Uterus (tissue), 4 donors: ENCODE results near the gene C19orf44. TPM values are rescaled to one million over a fixed set of nuclear protein-coding genes. Genes with fewer than 3 reads are reported as not detected.

Experiments
- DNase-seq, 2 donors: peaks; one replicate each; pipeline ENCODE4 v3.0.0-alpha.2; 2019 to 2020
- H3K27ac ChIP-seq, 2 donors: fragments of 200-600 bp; sonication (generic); 1 replicate in 1 of 2; 2 replicates in 1 of 2; pipeline ENCODE4 v1.5.1; 2016 to 2018
- H3K27me3 ChIP-seq, 2 donors: fragments of 200-600 bp; sonication (generic); one replicate each; pipeline ENCODE4 v1.5.1; 2018 to 2019; ENCODE audit warnings: control low read depth in 1 of 2
- H3K36me3 ChIP-seq, 2 donors: fragments of 200-600 bp; sonication (generic); one replicate each; pipeline ENCODE4 v1.5.1; 2019; ENCODE audit warnings: control low read depth in 1 of 2
- H3K4me1 ChIP-seq, 2 donors: fragments of 200-600 bp; sonication (generic); one replicate each; pipeline ENCODE4 v1.5.1; 2018 to 2019; ENCODE audit warnings: control low read depth in 1 of 2
- H3K4me3 ChIP-seq, 2 donors: fragments of 200-600 bp; sonication (generic); 1 replicate in 1 of 2; 2 replicates in 1 of 2; pipeline ENCODE4 v1.5.1; 2018 to 2019; ENCODE audit warnings: mild to moderate bottlenecking in 1 of 2
- H3K9me3 ChIP-seq, 2 donors: fragments of 200-600 bp; sonication (generic); one replicate each; pipeline ENCODE4 v1.5.1; 2019; ENCODE audit warnings: control low read depth in 1 of 2
- CTCF ChIP-seq, 4 experiments: fragments of 200-600 bp in 2 of 4; fragments of 450-650 bp in 2 of 4; sonication (generic) in 2 of 4; IDR thresholded peaks; one replicate each; pipeline ENCODE4 v1.5.1; 2016 to 2019; ENCODE audit warnings: antibody characterized with exemption in 4 of 4, mild to moderate bottlenecking in 2 of 4, moderate library complexity in 1 of 4
- POLR2A ChIP-seq, 2 donors: fragments of 450-650 bp; IDR thresholded peaks; one replicate each; pipeline ENCODE4 v1.6.1; 2016; ENCODE audit warnings: antibody characterized with exemption in 2 of 2, mild to moderate bottlenecking in 1 of 2, moderate library complexity in 1 of 2
- intact Hi-C: fragments of 100-400 bp; cut with DNase I; formaldehyde crosslinking; loops from one replicate; pipeline ENCODE4 v1.15.1; 2023; ENCODE audit warnings: low total_unique reads
- total RNA-seq, 4 donors: library from RNA; depleted of rRNA in 3 of 4; stranded (reverse); fragments of >200 nt in 3 of 4; gene quantifications; one replicate each; pipeline versions ENCODE4 v1.1.0 to v1.2.4, GENCODE V29; 2014 to 2023
- donor health status: DM: yes; HTN: yes; CAD: no.

The C19orf44 gene
- total RNA-seq, 4 donors from 2014 or later, result 0.26 to 11.9 (median 7.5) TPM

GRCh38 chr19:16530540-16531379, 34.6 kb downstream of the C19orf44 start:
- TF ChIP-seq POLR2A (IDR thresholded peaks at IDR 0.05) (no peak), CTCF (IDR thresholded peaks at IDR 0.05) (no peak)
- Histone ChIP-seq H3K36me3 (no peaks in the 10 kb centered on the region), H3K4me3 (no peak overlapping the region), H3K9me3 (no peaks in the 10 kb centered on the region), H3K27me3 (no peaks in the 10 kb centered on the region), H3K4me1 (no peaks in the 10 kb centered on the region), H3K27ac (no peak overlapping the region)
- intact Hi-C loops, result no loop called here
- DNase-seq, result no peak

- H3K36me3 ChIP-seq, result no peaks in the 10 kb centered on the region
- H3K9me3 ChIP-seq, result no peaks in the 10 kb centered on the region
- no peaks in the 10 kb centered on the region for H3K27me3 ChIP-seq
- H3K4me1 ChIP-seq, result no peaks in the 10 kb centered on the region
- no peak overlapping the region for H3K27ac ChIP-seq
- DNase-seq, result no peak
- intact Hi-C loops, result no loop called here
- no peak for TF ChIP-seq CTCF (IDR thresholded peaks at IDR 0.05)
- TF ChIP-seq POLR2A (IDR thresholded peaks at IDR 0.05), result no peak
- no peak overlapping the region for H3K4me3 ChIP-seq
Observed at GRCh38 chr19:16531380-16531669, 35.1 kb downstream of the C19orf44 start.

- DNase-seq, result no peak
- Histone ChIP-seq H3K4me1 (no peaks in the 10 kb centered on the region), H3K27me3 (no peaks in the 10 kb centered on the region), H3K4me3 (no peak overlapping the region), H3K27ac (no peak overlapping the region), H3K9me3 (no peaks in the 10 kb centered on the region), H3K36me3 (no peaks in the 10 kb centered on the region)
- intact Hi-C loops, result no loop called here
- TF ChIP-seq CTCF (IDR thresholded peaks at IDR 0.05) (no peak), POLR2A (IDR thresholded peaks at IDR 0.05) (no peak)
Observed at GRCh38 chr19:16532440-16533234, 36.4 kb downstream of the C19orf44 start.

- no peaks in the 10 kb centered on the region for H3K36me3 ChIP-seq
- H3K4me1 ChIP-seq, result peaks cover 5 to 8% of the 10 kb centered on the region in 2 donors
- no peak overlapping the region for H3K27ac ChIP-seq
- H3K9me3 ChIP-seq, result no peaks in the 10 kb centered on the region
- H3K4me3 ChIP-seq, result no peak overlapping the region
- no peak for DNase-seq
- TF ChIP-seq CTCF (IDR thresholded peaks at IDR 0.05) (no peak), POLR2A (IDR thresholded peaks at IDR 0.05) (no peak)
- intact Hi-C loops, result no loop called here
- H3K27me3 ChIP-seq, result no peaks in the 10 kb centered on the region
Observed at GRCh38 chr19:16535381-16535780, 39.2 kb downstream of the C19orf44 start.

- H3K27ac ChIP-seq, result no peak overlapping the region
- H3K9me3 ChIP-seq, result no peaks in the 10 kb centered on the region
- intact Hi-C loops, result no loop called here
- no peaks in the 10 kb centered on the region for H3K36me3 ChIP-seq
- TF ChIP-seq CTCF (IDR thresholded peaks at IDR 0.05), result no peak
- TF ChIP-seq POLR2A (IDR thresholded peaks at IDR 0.05), result no peak
- H3K27me3 ChIP-seq, result no peaks in the 10 kb centered on the region
- H3K4me1 ChIP-seq, result peaks cover 13% of the 10 kb centered on the region in 2 donors
- DNase-seq, result no peak
- H3K4me3 ChIP-seq, result no peak overlapping the region
Observed at GRCh38 chr19:16536130-16536529, 39.9 kb downstream of the C19orf44 start.
